Hepatocyte (in vitro differentiated cells): Measurements from ENCODE around the gene PALLD. TPM values are rescaled to one million over a fixed set of nuclear protein-coding genes. Genes with fewer than 3 reads are reported as not detected.
A peak's percentile ranks its signal among the peaks of the same experiment; 100 is the strongest.

Experiments
- DNase-seq: peaks from one replicate; pipeline ENCODE4 v3.0.0-alpha.2; 2016; ENCODE audit warnings: low spot score
- H2AFZ ChIP-seq: fragments of 200-600 bp; sonication (generic); 2 replicates; pipeline ENCODE4 v1.6.0; 2016; ENCODE audit warnings: antibody characterized with exemption, mild to moderate bottlenecking
- H3K27ac ChIP-seq: fragments of 200-600 bp; sonication (generic); 2 replicates; pipeline ENCODE4 v1.5.1; 2016; ENCODE audit warnings: mild to moderate bottlenecking
- H3K27me3 ChIP-seq: fragments of 200-600 bp; sonication (generic); 2 replicates; pipeline ENCODE4 v1.6.1; 2016
- H3K36me3 ChIP-seq: fragments of 200-600 bp; sonication (generic); replicated peaks from 2 replicates; pipeline ENCODE4 v1.5.1; 2016; ENCODE audit warnings: low read depth; ENCODE audit not compliant: insufficient read depth
- H3K4me1 ChIP-seq: fragments of 200-600 bp; sonication (generic); 2 replicates; pipeline ENCODE4 v1.5.1; 2016; ENCODE audit warnings: mild to moderate bottlenecking, moderate library complexity; ENCODE audit not compliant: insufficient read depth
- H3K4me2 ChIP-seq: fragments of 200-600 bp; sonication (generic); 2 replicates; pipeline ENCODE4 v1.6.0; 2016
- H3K4me3 ChIP-seq: fragments of 200-600 bp; sonication (generic); 2 replicates; pipeline ENCODE4 v1.5.1; 2016; ENCODE audit warnings: mild to moderate bottlenecking
- H3K79me2 ChIP-seq: fragments of 200-600 bp; sonication (generic); 2 replicates; pipeline ENCODE4 v1.6.0; 2017; ENCODE audit warnings: mild to moderate bottlenecking
- H3K9me2 ChIP-seq: fragments of 200-600 bp; sonication (generic); replicated peaks from 2 replicates; pipeline ENCODE4 v1.6.0; 2017; ENCODE audit warnings: mild to moderate bottlenecking; ENCODE audit not compliant: insufficient read depth
- H3K9me3 ChIP-seq: fragments of 200-600 bp; sonication (generic); 2 replicates; pipeline ENCODE4 v1.5.1; 2016; ENCODE audit warnings: low read depth, mild to moderate bottlenecking
- H4K20me1 ChIP-seq: fragments of 200-600 bp; sonication (generic); 2 replicates; pipeline ENCODE4 v1.6.0; 2016; ENCODE audit warnings: mild to moderate bottlenecking; ENCODE audit not compliant: insufficient read depth, poor library complexity, severe bottlenecking
- EZH2 ChIP-seq: fragments of 200-600 bp; sonication (generic); IDR thresholded peaks from 2 replicates; pipeline ENCODE4 v1.6.1; 2016; ENCODE audit warnings: antibody characterized with exemption, mild to moderate bottlenecking, borderline replicate concordance
- EZH2phosphoT487 ChIP-seq: fragments of 200-600 bp; sonication (generic); IDR thresholded peaks from one replicate; pipeline ENCODE4 v1.6.1; 2018; ENCODE audit warnings: antibody characterized with exemption, mild to moderate bottlenecking, low read depth, moderate library complexity; ENCODE audit not compliant: unreplicated experiment, severe bottlenecking
- WGBS: methylation state at CpG from one replicate; pipeline ENCODE4 v1.1.6; 2016; ENCODE audit warnings: low lambda C conversion rate; ENCODE audit errors: missing lambda C conversion rate; 5-methylcytosine and 5-hydroxymethylcytosine counted together
- polyA plus RNA-seq: library from polyadenylated mRNA; unstranded; fragments of >200 nt; fragmentation: Nextera tagmentation; extraction: Ambion mirVana; gene quantifications from 2 replicates; pipeline ENCODE4 v1.2.1, GENCODE V29; 2016
- total RNA-seq: library from RNA; depleted of rRNA; stranded (reverse); fragments of >200 nt; gene quantifications from 2 replicates; pipeline ENCODE4 v1.2.3, GENCODE V29; 2014
- TF ChIP-seq, protein P1 (sequence below): fragments of 200-600 bp; sonication (generic); IDR thresholded peaks from 2 replicates; pipeline ENCODE4 v1.5.1; 2016; ENCODE audit warnings: antibody characterized with exemption, mild to moderate bottlenecking; ENCODE audit not compliant: poor library complexity

Gene PALLD
- total and polyA plus RNA-seq, 2 experiments from 2014 or later = 82.7 to 85.2 TPM

DNA sequence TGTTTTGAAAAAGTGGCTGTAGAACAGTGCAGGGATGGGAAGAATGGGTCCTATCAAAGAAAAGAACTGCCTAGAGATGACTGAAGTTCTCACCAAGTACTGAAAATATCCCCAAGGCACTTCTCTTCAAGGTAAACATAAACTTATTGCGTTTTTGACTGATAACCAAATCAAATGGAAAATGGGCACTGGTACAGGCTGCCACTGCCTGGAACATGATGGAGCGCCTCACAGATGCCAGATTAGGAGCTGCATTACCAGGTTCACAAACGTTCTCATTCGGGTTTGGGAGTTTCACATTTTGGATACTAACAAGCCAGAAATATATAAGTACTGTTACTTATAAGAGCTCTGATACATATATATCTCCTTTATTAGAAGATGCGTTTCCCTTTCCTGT, 371.9 kb downstream of the PALLD start:
- Histone ChIP-seq H3K9me2 (no peaks in the 10 kb centered on the region), H4K20me1 (peaks cover 2% of the 10 kb centered on the region), H3K9me3 (no peaks in the 10 kb centered on the region), H3K4me3 (no peak overlapping the region), H3K36me3 (no peaks in the 10 kb centered on the region), H2AFZ (no peak overlapping the region), H3K27ac (peak overlapping the region; percentile 66), H3K4me1 (no peaks in the 10 kb centered on the region), H3K4me2 (no peak overlapping the region), H3K27me3 (no peaks in the 10 kb centered on the region), H3K79me2 (peaks cover 88% of the 10 kb centered on the region)
- WGBS = 94% methylated on average over 5 of the region's 5 CpGs
- DNase-seq = no peak
- TF ChIP-seq EZH2phosphoT487 (no peak), EZH2 (no peak)
- TF ChIP-seq, protein P1, sequence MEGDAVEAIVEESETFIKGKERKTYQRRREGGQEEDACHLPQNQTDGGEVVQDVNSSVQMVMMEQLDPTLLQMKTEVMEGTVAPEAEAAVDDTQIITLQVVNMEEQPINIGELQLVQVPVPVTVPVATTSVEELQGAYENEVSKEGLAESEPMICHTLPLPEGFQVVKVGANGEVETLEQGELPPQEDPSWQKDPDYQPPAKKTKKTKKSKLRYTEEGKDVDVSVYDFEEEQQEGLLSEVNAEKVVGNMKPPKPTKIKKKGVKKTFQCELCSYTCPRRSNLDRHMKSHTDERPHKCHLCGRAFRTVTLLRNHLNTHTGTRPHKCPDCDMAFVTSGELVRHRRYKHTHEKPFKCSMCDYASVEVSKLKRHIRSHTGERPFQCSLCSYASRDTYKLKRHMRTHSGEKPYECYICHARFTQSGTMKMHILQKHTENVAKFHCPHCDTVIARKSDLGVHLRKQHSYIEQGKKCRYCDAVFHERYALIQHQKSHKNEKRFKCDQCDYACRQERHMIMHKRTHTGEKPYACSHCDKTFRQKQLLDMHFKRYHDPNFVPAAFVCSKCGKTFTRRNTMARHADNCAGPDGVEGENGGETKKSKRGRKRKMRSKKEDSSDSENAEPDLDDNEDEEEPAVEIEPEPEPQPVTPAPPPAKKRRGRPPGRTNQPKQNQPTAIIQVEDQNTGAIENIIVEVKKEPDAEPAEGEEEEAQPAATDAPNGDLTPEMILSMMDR = no peak

DNA sequence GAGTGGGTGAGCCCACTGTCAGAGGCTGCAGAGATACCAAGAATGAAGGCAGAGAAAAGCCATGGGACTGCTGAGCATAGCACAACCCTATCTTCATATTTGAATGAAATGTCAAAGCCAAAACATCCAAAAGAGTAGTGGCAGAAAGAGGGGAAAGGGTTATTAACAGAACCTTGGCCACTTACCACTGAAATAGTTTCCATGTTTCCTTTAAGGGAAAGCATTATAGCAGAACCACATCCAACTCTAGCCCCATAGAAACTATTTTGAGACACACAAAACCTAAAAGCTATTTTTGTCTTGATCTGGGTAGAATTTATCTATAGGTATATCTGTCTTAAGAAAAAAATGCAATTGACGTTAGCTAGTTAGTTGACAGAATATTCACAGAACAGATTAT, 373.2 kb downstream of the PALLD start:
- TF ChIP-seq EZH2 = no peak
- TF ChIP-seq, protein P1 = no peak
- TF ChIP-seq EZH2phosphoT487 = no peak
- Histone ChIP-seq H3K27ac (no peak overlapping the region), H3K4me2 (no peak overlapping the region)

DNA sequence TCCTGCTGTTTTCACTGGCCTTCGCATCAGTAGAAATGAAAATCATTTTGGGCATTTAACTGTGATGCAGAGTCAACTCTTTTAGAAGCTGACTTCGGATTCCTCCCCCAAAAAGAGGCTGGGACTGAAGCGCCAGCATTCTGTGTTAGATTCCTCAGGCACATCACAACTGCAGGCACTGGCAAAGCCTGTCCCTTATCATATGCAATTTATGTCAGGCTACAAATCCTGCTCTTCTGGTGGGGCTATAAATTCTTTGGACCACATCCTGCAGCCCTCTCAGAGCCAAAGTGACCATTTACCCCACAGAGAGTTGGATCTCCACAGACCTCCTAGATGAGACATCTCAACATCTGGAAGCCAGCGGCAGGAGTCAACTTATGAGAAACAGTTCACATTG, 374.8 kb downstream of the PALLD start:
- no peak for DNase-seq
- no peaks in the 10 kb centered on the region for H3K27me3 ChIP-seq
- H3K79me2 ChIP-seq = peaks cover 84% of the 10 kb centered on the region
- TF ChIP-seq, protein P1 = no peak
- TF ChIP-seq EZH2 (no peak), EZH2phosphoT487 (no peak)
- no peak overlapping the region for H3K4me2 ChIP-seq
- H2AFZ ChIP-seq = no peak overlapping the region
- no peak overlapping the region for H3K4me3 ChIP-seq
- no peak overlapping the region for H3K27ac ChIP-seq
- H4K20me1 ChIP-seq = peaks cover 2% of the 10 kb centered on the region
- no peaks in the 10 kb centered on the region for H3K36me3 ChIP-seq
- no peaks in the 10 kb centered on the region for H3K9me2 ChIP-seq
- no peaks in the 10 kb centered on the region for H3K9me3 ChIP-seq
- 66% methylated on average over 4 of the region's 4 CpGs for WGBS
- H3K4me1 ChIP-seq = no peaks in the 10 kb centered on the region

More for the DNA sequence above, 373.2 kb downstream of the PALLD start:
- no peaks in the 10 kb centered on the region for H3K4me1 ChIP-seq
- no peak overlapping the region for H2AFZ ChIP-seq
- no peak overlapping the region for H3K4me3 ChIP-seq
- no peak for DNase-seq
- H3K9me3 ChIP-seq = no peaks in the 10 kb centered on the region
- peaks cover 2% of the 10 kb centered on the region for H4K20me1 ChIP-seq
- WGBS = 100% methylated on average over 1 of the region's 1 CpG
- no peaks in the 10 kb centered on the region for H3K36me3 ChIP-seq
- no peaks in the 10 kb centered on the region for H3K9me2 ChIP-seq
- no peaks in the 10 kb centered on the region for H3K27me3 ChIP-seq
- peaks cover 87% of the 10 kb centered on the region for H3K79me2 ChIP-seq

DNA sequence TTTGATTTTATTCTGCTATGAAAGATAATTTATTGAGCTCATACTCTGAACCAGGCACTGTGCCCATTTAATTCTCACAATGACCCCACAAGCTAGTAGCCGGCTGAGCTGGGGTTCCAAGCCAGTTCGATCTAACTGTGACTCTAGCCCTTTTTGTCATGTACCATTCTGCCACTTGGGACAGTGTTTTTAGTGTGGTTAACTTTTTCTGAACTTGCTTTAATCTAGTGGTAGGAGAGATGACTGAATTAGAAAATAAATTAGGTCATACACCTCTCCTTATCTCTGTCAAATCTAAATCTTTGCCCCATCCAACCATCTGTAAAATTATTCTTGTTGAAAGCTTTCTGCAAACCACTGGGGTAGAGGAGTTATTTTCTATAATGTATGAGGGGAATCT, 377.2 kb downstream of the PALLD start:
- Histone ChIP-seq H3K9me2 (no peaks in the 10 kb centered on the region), H3K9me3 (no peaks in the 10 kb centered on the region), H3K27me3 (no peaks in the 10 kb centered on the region), H2AFZ (no peak overlapping the region), H3K4me2 (no peak overlapping the region), H3K36me3 (no peaks in the 10 kb centered on the region), H4K20me1 (no peaks in the 10 kb centered on the region), H3K27ac (no peak overlapping the region), H3K4me3 (no peak overlapping the region), H3K4me1 (peaks cover 5% of the 10 kb centered on the region), H3K79me2 (peaks cover 72% of the 10 kb centered on the region)
- WGBS = 93% methylated on average over 2 of the region's 2 CpGs
- no peak for DNase-seq
- TF ChIP-seq EZH2 = no peak
- no peak for TF ChIP-seq EZH2phosphoT487
- TF ChIP-seq, protein P1 = no peak
